IPS-15b (cell line): ENCODE data around the gene SH3RF1.

Experiments used
- H3K27me3 ChIP-seq: one replicate; pipeline ENCODE4 v1.6.1; 2013; ENCODE audit warnings: low read length; ENCODE audit not compliant: control insufficient read depth, insufficient read depth
- H3K36me3 ChIP-seq: one replicate; pipeline ENCODE4 v1.6.1; 2013; ENCODE audit warnings: low read length; ENCODE audit not compliant: control insufficient read depth, insufficient read depth
- H3K4me1 ChIP-seq: one replicate; pipeline ENCODE4 v1.6.1; 2013; ENCODE audit warnings: mild to moderate bottlenecking, low read length; ENCODE audit not compliant: control insufficient read depth, insufficient read depth
- H3K4me3 ChIP-seq: one replicate; pipeline ENCODE4 v1.5.1; 2013; ENCODE audit warnings: low read depth, low read length
- H3K9ac ChIP-seq: one replicate; pipeline ENCODE4 v1.6.1; 2013; ENCODE audit warnings: low read depth, mild to moderate bottlenecking, low read length
- H3K9me3 ChIP-seq: one replicate; pipeline ENCODE4 v1.6.1; 2013; ENCODE audit warnings: mild to moderate bottlenecking, low read length; ENCODE audit not compliant: control insufficient read depth, insufficient read depth

The SH3RF1 gene

GRCh38 chr4:169060391-169061091 lies 210.2 kb downstream of the SH3RF1 start:
- Histone ChIP-seq H3K9me3 (no peaks in the 10 kb centered on the region), H3K9ac (no peak overlapping the region), H3K4me1 (no peaks in the 10 kb centered on the region), H3K4me3 (no peak overlapping the region), H3K27me3 (no peaks in the 10 kb centered on the region), H3K36me3 (no peaks in the 10 kb centered on the region)

- H3K4me1 ChIP-seq = no peaks in the 10 kb centered on the region
- no peaks in the 10 kb centered on the region for H3K27me3 ChIP-seq
- H3K9me3 ChIP-seq = no peaks in the 10 kb centered on the region
- H3K4me3 ChIP-seq = no peak overlapping the region
- H3K36me3 ChIP-seq = no peaks in the 10 kb centered on the region
- H3K9ac ChIP-seq = no peak overlapping the region
Observed at GRCh38 chr4:169059306-169060211, 211.2 kb downstream of the SH3RF1 start.

GRCh38 chr4:169058312-169058711 lies 212.4 kb downstream of the SH3RF1 start:
- H3K9ac ChIP-seq = no peak overlapping the region
- no peaks in the 10 kb centered on the region for H3K27me3 ChIP-seq
- H3K4me3 ChIP-seq = no peak overlapping the region
- no peaks in the 10 kb centered on the region for H3K36me3 ChIP-seq
- no peaks in the 10 kb centered on the region for H3K4me1 ChIP-seq
- no peaks in the 10 kb centered on the region for H3K9me3 ChIP-seq

GRCh38 chr4:169054879-169055278 lies 215.9 kb downstream of the SH3RF1 start:
- Histone ChIP-seq H3K27me3 (no peaks in the 10 kb centered on the region), H3K9me3 (no peaks in the 10 kb centered on the region), H3K4me1 (peaks cover 5% of the 10 kb centered on the region), H3K36me3 (no peaks in the 10 kb centered on the region), H3K9ac (no peak overlapping the region), H3K4me3 (no peak overlapping the region)

- no peak overlapping the region for H3K4me3 ChIP-seq
- H3K36me3 ChIP-seq = no peaks in the 10 kb centered on the region
- no peaks in the 10 kb centered on the region for H3K9me3 ChIP-seq
- no peak overlapping the region for H3K9ac ChIP-seq
- peaks cover 5% of the 10 kb centered on the region for H3K4me1 ChIP-seq
- H3K27me3 ChIP-seq = no peaks in the 10 kb centered on the region
Observed at GRCh38 chr4:169052594-169052945, 218.2 kb downstream of the SH3RF1 start.

- Histone ChIP-seq H3K4me1 (peaks cover 5% of the 10 kb centered on the region), H3K27me3 (no peaks in the 10 kb centered on the region), H3K36me3 (no peaks in the 10 kb centered on the region), H3K9me3 (no peaks in the 10 kb centered on the region), H3K9ac (no peak overlapping the region), H3K4me3 (no peak overlapping the region)
Observed at GRCh38 chr4:169051761-169052593, 218.8 kb downstream of the SH3RF1 start.

GRCh38 chr4:169050881-169051760 lies 219.6 kb downstream of the SH3RF1 start:
- H3K4me1 ChIP-seq = peaks cover 5% of the 10 kb centered on the region
- H3K9ac ChIP-seq = no peak overlapping the region
- H3K9me3 ChIP-seq = no peaks in the 10 kb centered on the region
- H3K36me3 ChIP-seq = no peaks in the 10 kb centered on the region
- H3K4me3 ChIP-seq = no peak overlapping the region
- no peaks in the 10 kb centered on the region for H3K27me3 ChIP-seq

- no peaks in the 10 kb centered on the region for H3K36me3 ChIP-seq
Observed at GRCh38 chr4:169050284-169050683, 220.5 kb downstream of the SH3RF1 start.

GRCh38 chr4:169048868-169049414 lies 221.8 kb downstream of the SH3RF1 start:
- peaks cover 5% of the 10 kb centered on the region for H3K4me1 ChIP-seq
- no peak overlapping the region for H3K9ac ChIP-seq
- H3K27me3 ChIP-seq = no peaks in the 10 kb centered on the region
- H3K36me3 ChIP-seq = no peaks in the 10 kb centered on the region
- H3K4me3 ChIP-seq = no peak overlapping the region
- H3K9me3 ChIP-seq = no peaks in the 10 kb centered on the region

More at GRCh38 chr4:169050284-169050683, 220.5 kb downstream of the SH3RF1 start:
- Histone ChIP-seq H3K27me3 (no peaks in the 10 kb centered on the region), H3K9ac (no peak overlapping the region), H3K4me1 (peaks cover 5% of the 10 kb centered on the region), H3K4me3 (no peak overlapping the region), H3K9me3 (no peaks in the 10 kb centered on the region)

GRCh38 chr4:169047956-169048355 lies 222.8 kb downstream of the SH3RF1 start:
- Histone ChIP-seq H3K4me1 (peaks cover 5% of the 10 kb centered on the region), H3K36me3 (no peaks in the 10 kb centered on the region), H3K9me3 (no peaks in the 10 kb centered on the region), H3K9ac (no peak overlapping the region), H3K4me3 (no peak overlapping the region), H3K27me3 (no peaks in the 10 kb centered on the region)
